ENCODE measurements around the gene RMI2. TPM values are rescaled to one million over a fixed set of nuclear protein-coding genes. Genes with fewer than 3 reads are reported as not detected.
A peak's percentile ranks its signal among the peaks of the same experiment; 100 is the strongest.

RMI2 gene
- total and polyA plus RNA-seq, 2 of the 8 experiments (the other 6 are each of a cell fraction or from before 2014, with no cell fraction given): 58.2 to 96.0 TPM

GRCh38 chr16:11323551-11324336 lies 21.5 kb upstream of the RMI2 start:
- WGBS, 2 experiments (ENCODE audit: extremely low coverage in 1 of 2, insufficient coverage in 1 of 2, insufficient read length in 1 of 2, insufficient replicate concordance in 2 of 2, low coverage in 1 of 2, low lambda C conversion rate in 2 of 2, missing lambda C conversion rate in 1 of 2): 90% methylated on average over 11 of the region's 11 CpGs; no CpG with 5 or more reads in 1 of the 2 experiments
- H3K23me2 ChIP-seq (ENCODE audit: low read depth, low read length): peaks cover 5% of the 10 kb centered on the region; the same call in 1 of the 2 replicates
- no peak for TF ChIP-seq RNF2 (IDR thresholded peaks at IDR 0.05; ENCODE audit: borderline replicate concordance, low read depth, low read length, missing control alignments, poor library complexity, severe bottlenecking)
- TF ChIP-seq BCL11A (IDR thresholded peaks at IDR 0.05; ENCODE audit: low read depth in 2 of 2, low read length in 2 of 2): no peak
- no peak for TF ChIP-seq PHF8 (conservative IDR thresholded peaks at IDR 0.05; ENCODE audit: low read depth, low read length)
- peak; percentile 55 for TF ChIP-seq CEBPB (IDR thresholded peaks at IDR 0.05; ENCODE audit: low read depth, low read length)
- no peak for TF ChIP-seq E2F6 (IDR thresholded peaks at IDR 0.05)
- no peak for TF ChIP-seq MAFK (IDR thresholded peaks at IDR 0.05; ENCODE audit: low read depth, low read length)
- H2BK20ac ChIP-seq (ENCODE audit: low read length): 0 out of 2 replicates have a peak overlapping the region, but pooled peaks have one; percentile 9
- H3K14ac ChIP-seq (ENCODE audit: insufficient read length): no peak overlapping the region
- no peak overlapping the region for H3K4ac ChIP-seq (replicated peaks; ENCODE audit: insufficient read length, low read depth, low read length)
- H2BK15ac ChIP-seq (ENCODE audit: low read length): no peak overlapping the region
- no peak overlapping the region for H3K4me3 ChIP-seq (ENCODE audit: extremely low read depth in 1 of 4, insufficient read depth in 2 of 4, low read depth in 3 of 4, low read length in 4 of 4)
- H4K8ac ChIP-seq (ENCODE audit: extremely low read depth, insufficient read depth, low read length): no peak overlapping the region
- H2BK12ac ChIP-seq (ENCODE audit: low read depth, low read length): peak overlapping the region; percentile 56; the same call in 1 of the 2 replicates
- H3K9me3 ChIP-seq (ENCODE audit: insufficient read depth in 2 of 2, low read depth in 1 of 2, low read length in 1 of 2): no peaks in the 10 kb centered on the region
- peaks cover 8 to 18% (median 14%) of the 10 kb centered on the region in 4 experiments; a peak in 6 of 7 replicates for H3K4me1 ChIP-seq (replicated peaks in 1 of 4; ENCODE audit: control insufficient read depth in 3 of 4, insufficient read depth in 4 of 4, low read length in 3 of 4)
- no peak overlapping the region for H3K27ac ChIP-seq (ENCODE audit: low read depth, low read length)
- H4K20me1 ChIP-seq (replicated peaks in 1 of 2; ENCODE audit: control insufficient read depth in 1 of 2, insufficient read depth in 2 of 2, low read length in 2 of 2): no peaks in the 10 kb centered on the region
- CTCF ChIA-PET (ENCODE audit: partially characterized antibody): interaction anchor here (0.7 to 1.4 kb wide), 4 partner anchors 10 to 360 kb away, joined by 3 to 5 read pairs (median 3); no protein-coding TSS in a partner anchor
- no peak overlapping the region for H3K23ac ChIP-seq (ENCODE audit: insufficient read length)
- H3K79me1 ChIP-seq (ENCODE audit: low read depth, low read length): no peaks in the 10 kb centered on the region
- no peak overlapping the region for H2BK5ac ChIP-seq (ENCODE audit: low read depth, low read length)
- H3K4me2 ChIP-seq (ENCODE audit: insufficient read depth in 1 of 2, low read depth in 2 of 2, low read length in 2 of 2): no peak overlapping the region
- no peaks in the 10 kb centered on the region for H3K79me2 ChIP-seq (ENCODE audit: control insufficient read depth in 1 of 2, insufficient read depth in 2 of 2, low read length in 2 of 2)
- H2BK120ac ChIP-seq (replicated peaks; ENCODE audit: low read depth, low read length): no peak overlapping the region
- no peak overlapping the region for H3K56ac ChIP-seq (replicated peaks; ENCODE audit: insufficient read length, low read depth, low read length)
- no peak overlapping the region for H2AFZ ChIP-seq (ENCODE audit: low read length)
- H3K9ac ChIP-seq (replicated peaks in 1 of 4; ENCODE audit: extremely low read depth in 1 of 4, low read depth in 3 of 4, low read length in 3 of 4): no peak overlapping the region
- H2AK5ac ChIP-seq (ENCODE audit: low read depth, low read length): no peak overlapping the region; the same call in 1 of the 2 replicates
- DNase-seq (ENCODE audit: low read depth in 1 of 2, low spot score in 2 of 2) (no peak), FAIRE-seq (no peak)
- H4K91ac ChIP-seq (replicated peaks; ENCODE audit: insufficient read length, low read length): peak overlapping the region; percentile 32
- H3K36me3 ChIP-seq (ENCODE audit: control insufficient read depth in 2 of 4, insufficient read depth in 4 of 4, low read length in 3 of 4): no peaks in the 10 kb centered on the region
- H3K18ac ChIP-seq (ENCODE audit: extremely low read depth, low read length): no peak overlapping the region
- H3K27me3 ChIP-seq (replicated peaks in 1 of 4; ENCODE audit: control insufficient read depth in 3 of 4, extremely low read depth in 1 of 4, insufficient read depth in 3 of 4, low read length in 3 of 4): no peaks in the 10 kb centered on the region
- no peak overlapping the region for H4K5ac ChIP-seq (ENCODE audit: insufficient read length, low read depth, low read length)
- POLR2A ChIA-PET (ENCODE audit: partially characterized antibody): interaction anchor here (0.9 to 2.6 kb wide), 5 partner anchors 8 to 67 kb away, joined by 3 to 8 read pairs (median 4); partner anchors contain the start of gene SOCS1
